DMS 273 treated with DMSO at 0.1 percent for 48 hours (cell line): ENCODE measurements around the gene MAGI2.

Experiments used
- DNase-seq: peaks from one replicate; lab custom pipeline; 2025; lab: John Stamatoyannopoulos, UW

Gene MAGI2

GRCh38 chr7:78924581-78924980 lies 528.9 kb downstream of the MAGI2 start:
- DNase-seq, result no peak

GRCh38 chr7:78912781-78913180 lies 540.7 kb downstream of the MAGI2 start:
- DNase-seq, result no peak

GRCh38 chr7:78906735-78907134 lies 546.7 kb downstream of the MAGI2 start:
- no peak for DNase-seq

GRCh38 chr7:78905436-78905835 lies 548.0 kb downstream of the MAGI2 start:
- DNase-seq, result no peak

GRCh38 chr7:78904983-78905382 lies 548.5 kb downstream of the MAGI2 start:
- DNase-seq, result no peak

DNA sequence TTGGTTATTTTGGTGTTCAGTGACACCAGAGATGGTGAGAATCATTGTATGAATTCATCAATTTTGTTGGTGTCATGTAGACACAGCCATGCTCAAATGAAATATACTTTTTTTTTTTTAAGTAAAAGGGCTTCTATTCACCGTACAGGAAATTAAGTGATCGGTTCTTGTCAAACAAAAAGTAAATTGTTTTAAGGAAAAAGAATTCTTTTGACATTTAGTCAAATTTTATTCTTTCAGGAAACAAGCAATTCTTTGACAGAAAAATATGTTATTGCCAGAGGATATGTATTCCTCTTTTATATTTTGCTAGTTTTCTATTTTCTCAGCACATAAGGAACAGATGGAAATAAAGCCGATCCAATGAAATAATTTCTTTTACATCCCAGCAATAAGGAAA lies 551.9 kb downstream of the MAGI2 start:
- DNase-seq, result no peak

- peak; percentile 49 for DNase-seq
Measured at GRCh38 chr7:78900806-78901205, 552.7 kb downstream of the MAGI2 start.

DNA sequence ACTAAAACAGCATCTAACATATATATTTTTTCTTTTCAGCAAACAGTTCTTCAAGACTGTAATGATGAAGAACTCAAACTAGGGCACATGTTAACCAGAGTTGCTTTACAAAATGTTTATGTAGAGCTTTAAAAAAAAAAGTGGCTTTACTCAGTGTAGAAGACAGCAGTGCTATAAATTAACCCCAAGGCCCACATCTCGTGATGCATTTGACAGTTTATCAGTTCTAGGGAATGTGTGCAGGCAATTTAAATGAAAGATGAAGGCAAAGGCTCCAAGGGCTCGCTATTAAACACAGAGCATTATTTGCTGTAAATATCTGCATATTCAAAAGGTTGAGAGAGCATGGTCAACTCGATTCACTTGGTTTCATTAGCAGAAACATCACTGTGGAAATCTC lies 558.1 kb downstream of the MAGI2 start:
- no peak for DNase-seq

GRCh38 chr7:78879206-78879605 lies 574.3 kb downstream of the MAGI2 start:
- DNase-seq, result no peak

DNA sequence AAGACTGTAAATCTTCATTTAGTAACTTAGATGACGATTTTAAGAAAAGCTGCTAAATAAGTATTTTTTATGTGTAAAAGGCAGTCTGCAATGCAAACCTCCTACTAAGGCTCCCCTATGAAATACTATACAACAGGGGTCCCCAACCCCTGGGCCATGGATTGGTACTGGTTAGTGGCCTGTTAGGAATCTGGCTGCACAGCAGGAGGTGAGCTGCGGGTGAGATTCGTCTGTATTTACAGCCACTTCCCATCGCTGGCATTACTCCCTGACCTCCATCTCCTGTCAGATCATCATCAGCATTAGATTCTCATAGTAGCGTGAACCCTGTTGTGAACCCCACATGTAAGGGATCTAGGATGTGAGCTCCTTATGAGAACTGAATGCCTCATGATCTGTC lies 580.4 kb downstream of the MAGI2 start:
- DNase-seq, result no peak

- DNase-seq, result no peak
Measured at GRCh38 chr7:78864339-78864738, 589.1 kb downstream of the MAGI2 start.

- no peak for DNase-seq
Measured at GRCh38 chr7:78863281-78863680, 590.2 kb downstream of the MAGI2 start.

DNA sequence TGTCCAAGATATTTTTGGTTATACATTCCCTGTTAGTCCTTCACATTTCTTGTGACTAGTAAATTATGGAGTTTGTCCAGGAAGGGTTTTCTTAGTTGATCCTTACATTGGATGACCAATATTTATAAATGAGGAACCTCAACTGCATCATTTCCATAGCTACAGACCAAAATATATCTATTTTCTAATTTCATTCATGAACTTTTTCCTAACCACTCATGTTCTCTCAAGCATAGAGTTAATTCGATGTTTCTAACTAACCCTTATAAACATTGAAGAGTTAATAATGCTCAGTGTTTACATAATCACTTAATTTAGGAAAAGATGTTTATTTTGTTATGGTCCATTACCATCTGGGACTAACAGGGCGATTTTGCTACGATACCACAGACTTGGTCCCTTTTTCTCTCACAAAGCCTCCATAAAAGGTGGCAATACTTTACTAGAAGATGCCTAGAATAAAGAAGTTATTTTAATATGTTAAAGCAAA lies 591.0 kb downstream of the MAGI2 start:
- no peak for DNase-seq

DNA sequence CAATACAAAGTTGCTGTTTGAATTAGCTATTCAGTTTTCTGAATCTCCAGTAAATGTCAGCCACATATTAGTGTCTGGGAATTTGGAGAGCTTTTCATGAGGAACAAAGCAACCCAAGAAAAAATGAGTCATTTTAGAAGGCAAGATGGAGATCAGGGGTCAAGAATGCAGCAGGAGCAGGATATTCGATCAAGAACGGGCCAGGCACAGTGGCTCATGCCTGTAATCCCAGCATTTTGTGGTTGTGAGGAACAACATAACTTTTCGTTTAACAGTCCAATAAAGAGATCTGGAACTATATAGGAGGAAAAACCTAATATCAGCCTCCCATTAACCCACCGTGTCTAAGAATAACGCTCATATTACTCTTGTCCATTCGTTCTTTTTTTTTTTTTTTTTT lies 600.5 kb downstream of the MAGI2 start:
- DNase-seq, result no peak

DNA sequence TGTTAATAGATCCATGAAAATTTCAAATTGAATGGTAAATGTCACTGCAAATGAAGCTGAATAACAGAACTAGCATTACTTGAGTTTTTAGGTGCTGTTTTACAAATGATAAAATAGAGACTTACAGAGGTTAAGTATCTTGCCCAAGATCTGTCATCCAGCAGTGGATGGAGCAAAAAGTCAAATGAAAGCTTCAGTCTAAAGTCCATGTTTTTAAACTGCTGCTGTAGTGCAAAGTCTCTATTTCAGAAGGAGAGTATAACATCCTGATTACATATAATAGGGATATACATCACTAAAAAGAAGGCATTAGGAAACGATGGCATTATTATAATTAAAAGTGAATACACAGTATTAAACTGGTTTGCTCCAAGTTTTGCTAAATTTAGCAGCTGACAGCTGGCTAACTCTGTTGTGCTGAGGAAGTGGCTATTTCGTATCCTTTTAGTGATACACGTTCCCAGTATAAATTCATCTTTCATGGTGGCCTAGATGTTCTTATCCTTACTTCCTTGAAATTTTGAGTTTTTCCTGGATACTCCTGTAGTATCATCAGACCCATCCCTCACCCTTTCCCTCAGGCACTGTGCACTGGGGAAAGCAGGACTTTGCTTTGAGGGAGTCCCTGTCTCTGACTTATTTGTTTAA lies 603.2 kb downstream of the MAGI2 start:
- no peak for DNase-seq

DNA sequence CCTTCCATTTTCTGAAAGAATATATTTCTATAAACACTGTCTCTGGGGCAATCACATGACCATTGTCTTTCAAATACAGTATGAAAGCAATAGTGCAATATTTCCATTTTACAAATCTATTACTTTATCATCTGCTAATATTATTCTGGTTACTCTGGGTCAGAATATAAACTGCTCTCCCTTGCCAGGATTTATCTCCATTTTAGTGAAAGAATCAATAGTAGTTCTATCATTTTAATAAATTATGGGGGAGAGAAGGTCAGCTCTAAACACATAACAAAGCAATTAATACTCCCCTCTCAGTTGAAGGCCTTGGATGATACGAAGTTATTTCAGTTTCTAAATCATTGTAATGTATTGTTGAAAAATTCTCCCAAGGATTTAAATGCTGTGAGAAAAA lies 608.3 kb downstream of the MAGI2 start:
- no peak for DNase-seq

DNA sequence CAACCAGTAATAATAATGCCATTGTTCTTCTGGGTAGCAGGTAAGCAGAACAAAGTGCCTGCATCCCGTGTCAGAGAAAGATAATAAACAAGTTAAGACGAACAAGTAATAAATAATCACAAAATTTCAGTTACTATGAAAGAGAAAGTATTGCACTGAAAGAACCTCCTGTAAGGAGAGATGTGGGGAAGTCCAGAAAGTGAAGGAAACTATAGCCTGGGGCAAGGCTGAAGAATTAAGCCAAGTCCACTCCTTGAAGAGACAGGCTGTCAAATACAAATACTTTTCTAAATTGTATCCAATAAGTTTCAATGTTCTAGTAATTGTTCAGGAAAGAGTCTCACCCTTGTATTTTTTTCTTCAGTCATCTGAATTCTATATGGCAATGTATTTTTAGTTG lies 611.4 kb downstream of the MAGI2 start:
- DNase-seq, result no peak

DNA sequence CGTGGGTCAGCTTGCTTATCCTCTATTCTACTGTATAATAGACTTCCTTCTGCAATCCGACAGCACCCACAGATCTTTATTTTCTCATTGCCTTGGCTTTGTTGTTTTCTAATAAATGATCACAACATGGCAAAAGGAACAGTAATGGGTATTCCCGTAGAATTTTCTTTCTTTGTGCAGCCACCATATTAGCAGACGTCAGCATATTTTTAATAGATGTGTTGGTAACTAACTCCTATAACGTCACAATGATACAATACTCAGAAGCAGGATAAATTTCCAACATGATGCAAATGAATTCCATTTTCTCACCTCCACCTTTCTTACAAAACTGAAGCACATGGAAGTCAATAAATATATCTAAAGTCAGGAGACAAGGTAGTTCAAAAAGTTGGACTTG lies 617.6 kb downstream of the MAGI2 start:
- no peak for DNase-seq

- DNase-seq, result no peak
Measured at GRCh38 chr7:78828317-78828716, 625.1 kb downstream of the MAGI2 start.

DNA sequence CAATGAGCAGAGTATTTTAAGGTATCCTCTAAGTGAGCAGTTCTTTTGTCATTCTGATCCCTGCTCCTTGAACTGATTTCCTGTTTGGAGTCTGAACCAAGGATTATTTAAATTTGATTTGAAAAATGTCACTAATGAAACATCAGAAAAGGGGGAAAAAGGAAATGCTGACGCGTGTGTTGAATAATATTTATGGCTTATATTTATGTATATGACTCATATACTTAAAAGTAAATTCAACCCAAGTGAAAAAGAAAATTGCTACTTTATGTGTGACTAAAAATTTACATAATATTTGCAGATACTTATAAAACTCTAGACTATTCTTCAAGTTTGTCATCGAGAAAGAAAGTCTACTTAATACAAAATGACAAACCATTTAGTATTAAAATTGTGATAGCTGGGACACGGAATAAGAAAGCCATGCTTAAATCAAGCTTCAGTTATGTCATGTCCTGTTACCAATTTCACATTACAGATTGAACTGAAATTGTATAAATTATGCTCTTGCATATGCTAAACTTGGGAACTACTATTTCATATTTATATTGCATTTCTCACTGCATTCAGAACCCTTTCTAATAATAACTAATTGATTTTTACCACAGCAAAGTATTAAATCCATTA lies 649.9 kb downstream of the MAGI2 start:
- no peak for DNase-seq

- DNase-seq, result no peak
Measured at GRCh38 chr7:78794101-78794500, 659.4 kb downstream of the MAGI2 start.

DNA sequence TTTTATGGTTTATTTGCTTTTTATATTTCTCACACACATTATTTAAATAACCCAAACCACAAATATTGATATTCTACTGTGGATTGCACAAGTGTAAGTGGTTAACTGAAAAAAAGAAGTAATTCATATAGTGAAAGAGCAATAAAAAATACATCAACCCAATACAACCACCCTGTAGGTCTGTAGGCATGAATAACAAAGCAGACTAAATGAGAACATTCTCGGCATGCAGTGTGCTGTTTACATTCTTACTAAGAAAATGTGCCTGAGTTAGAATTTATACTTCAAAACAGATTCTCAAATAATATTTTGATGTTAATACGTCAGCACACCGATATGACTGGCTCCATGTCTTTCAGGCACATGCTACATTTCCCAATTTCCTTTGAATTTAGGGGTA lies 660.8 kb downstream of the MAGI2 start:
- no peak for DNase-seq

GRCh38 chr7:78792006-78792405 lies 661.5 kb downstream of the MAGI2 start:
- DNase-seq, result no peak

DNA sequence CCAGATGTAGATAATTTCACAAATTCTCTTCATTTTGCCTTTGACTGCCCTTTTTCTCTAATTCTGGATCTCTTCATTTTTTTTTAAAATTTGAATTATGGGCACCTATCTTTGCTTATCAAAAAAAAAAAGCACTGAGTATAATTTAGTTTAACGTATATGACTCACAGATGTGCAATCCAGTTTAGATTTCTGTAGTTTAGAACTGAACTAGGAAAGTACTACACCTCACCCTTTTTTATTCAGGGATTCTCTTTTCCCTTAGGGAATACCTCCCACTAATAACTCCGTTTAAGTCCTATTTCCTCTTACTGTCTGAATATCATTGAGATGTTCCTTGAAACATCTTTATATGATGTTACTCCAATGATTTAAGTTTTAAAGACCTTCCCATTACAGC lies 665.0 kb downstream of the MAGI2 start:
- no peak for DNase-seq
